ENCODE data around the gene B3GALNT1. TPM values are rescaled to one million over a fixed set of nuclear protein-coding genes. Genes with fewer than 3 reads are reported as not detected.

Gene B3GALNT1
- total RNA-seq, 4 donors from 2014 or later, result 1.3 to 15.3 (median 3.8) TPM

DNA sequence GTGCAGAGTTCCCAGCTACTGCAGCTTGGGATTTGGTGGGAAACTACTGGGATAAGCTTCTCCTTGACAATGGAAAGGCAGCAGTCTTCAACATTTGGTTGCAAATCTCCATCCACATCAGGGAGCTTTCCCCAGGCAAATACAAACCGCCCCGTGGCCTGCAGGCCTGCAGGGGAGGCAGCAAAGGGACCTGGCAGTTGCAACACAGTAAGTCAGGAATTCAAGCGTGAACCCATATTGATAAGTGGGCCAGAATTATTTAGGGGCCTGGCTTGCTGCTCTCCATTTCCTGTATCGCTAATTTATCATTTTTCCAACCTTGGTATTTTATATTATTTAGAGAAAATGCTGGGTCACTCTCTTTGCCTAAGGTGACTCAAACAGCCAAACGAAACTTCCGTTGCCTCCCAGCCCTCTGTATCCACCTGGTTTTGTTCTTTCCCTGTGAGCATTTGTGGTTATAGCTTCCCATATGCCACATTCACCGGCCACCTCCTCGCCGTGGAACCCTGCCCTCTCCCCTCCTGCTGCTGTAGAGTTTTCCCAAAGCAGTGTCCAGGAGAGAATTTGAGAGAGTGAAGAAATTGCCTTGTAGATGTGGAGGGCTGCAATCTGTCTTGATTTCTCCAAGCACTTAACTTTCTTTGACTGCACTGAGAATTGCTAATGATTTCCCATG lies 34.8 kb downstream of the B3GALNT1 start:
- in situ Hi-C loops (cut with MboI; ENCODE audit: low pct_ligation_motif_present in 1 of 4, low pct_unique_long_range_greater_than_20kb in 1 of 4, low sequenced_read_pairs in 3 of 4), result no loop called here

DNA sequence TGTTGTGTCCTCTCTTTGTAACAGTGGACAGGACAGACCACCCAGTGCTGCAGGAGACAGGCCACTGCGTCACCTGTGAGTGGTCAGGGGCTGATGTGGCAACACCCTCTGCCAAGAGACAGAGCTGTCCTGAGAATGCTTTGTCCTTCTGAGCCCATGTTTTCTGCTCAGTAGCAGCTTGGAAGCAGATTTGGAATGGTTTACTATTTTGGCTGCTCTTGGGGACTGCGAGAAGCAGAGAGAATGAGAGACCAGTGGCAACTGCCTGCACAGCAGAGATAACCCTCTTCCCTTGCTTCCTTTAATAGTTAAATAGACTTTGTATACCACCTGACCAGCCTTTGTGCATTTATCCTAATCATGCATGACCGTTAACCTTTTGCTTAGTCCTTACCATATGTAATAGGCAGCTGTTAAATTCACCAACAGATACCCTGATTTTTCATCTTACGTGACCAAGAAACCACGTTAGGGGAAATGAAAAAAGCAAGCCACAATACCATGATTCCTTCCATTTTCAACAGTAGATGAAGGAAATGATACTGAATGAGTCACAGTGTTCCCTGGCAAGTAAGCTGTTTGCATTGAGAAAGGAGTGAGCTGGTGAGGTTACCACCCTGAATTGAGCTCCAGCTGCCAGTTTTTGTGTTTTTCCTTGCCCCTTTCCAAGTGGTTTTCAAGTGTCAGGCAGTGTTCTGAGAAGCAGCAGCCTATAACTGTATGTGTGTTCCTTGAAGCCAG lies 35.5 kb downstream of the B3GALNT1 start:
- DNase-seq, result no peak
- no peak overlapping the region for H3K4me3 ChIP-seq
- H3K27ac ChIP-seq, result no peak overlapping the region
- H3K9me3 ChIP-seq, result no peaks in the 10 kb centered on the region
- 58 to 70% methylated on average over 4 to 5 of the region's 5 CpGs for WGBS, 2 donors (ENCODE audit: low coverage in 1 of 2)
- intact Hi-C loops (cut with DNase I; ENCODE audit: low total_unique reads) (no loop called here), in situ Hi-C loops (cut with MboI; ENCODE audit: low pct_ligation_motif_present in 1 of 4, low pct_unique_long_range_greater_than_20kb in 1 of 4, low sequenced_read_pairs in 3 of 4) (no loop called here)
- no peaks in the 10 kb centered on the region for H3K36me3 ChIP-seq
- no peaks in the 10 kb centered on the region for H3K4me1 ChIP-seq
- TF ChIP-seq EP300 (IDR thresholded peaks at IDR 0.05; ENCODE audit: low read depth) (no peak), POLR2AphosphoS5 (IDR thresholded peaks at IDR 0.05) (no peak), POLR2A (IDR thresholded peaks at IDR 0.05) (no peak)
- TF ChIP-seq, protein P1, sequence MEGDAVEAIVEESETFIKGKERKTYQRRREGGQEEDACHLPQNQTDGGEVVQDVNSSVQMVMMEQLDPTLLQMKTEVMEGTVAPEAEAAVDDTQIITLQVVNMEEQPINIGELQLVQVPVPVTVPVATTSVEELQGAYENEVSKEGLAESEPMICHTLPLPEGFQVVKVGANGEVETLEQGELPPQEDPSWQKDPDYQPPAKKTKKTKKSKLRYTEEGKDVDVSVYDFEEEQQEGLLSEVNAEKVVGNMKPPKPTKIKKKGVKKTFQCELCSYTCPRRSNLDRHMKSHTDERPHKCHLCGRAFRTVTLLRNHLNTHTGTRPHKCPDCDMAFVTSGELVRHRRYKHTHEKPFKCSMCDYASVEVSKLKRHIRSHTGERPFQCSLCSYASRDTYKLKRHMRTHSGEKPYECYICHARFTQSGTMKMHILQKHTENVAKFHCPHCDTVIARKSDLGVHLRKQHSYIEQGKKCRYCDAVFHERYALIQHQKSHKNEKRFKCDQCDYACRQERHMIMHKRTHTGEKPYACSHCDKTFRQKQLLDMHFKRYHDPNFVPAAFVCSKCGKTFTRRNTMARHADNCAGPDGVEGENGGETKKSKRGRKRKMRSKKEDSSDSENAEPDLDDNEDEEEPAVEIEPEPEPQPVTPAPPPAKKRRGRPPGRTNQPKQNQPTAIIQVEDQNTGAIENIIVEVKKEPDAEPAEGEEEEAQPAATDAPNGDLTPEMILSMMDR (IDR thresholded peaks at IDR 0.05), result no peak
- H3K27me3 ChIP-seq, result no peaks in the 10 kb centered on the region

More for the DNA sequence above, 34.8 kb downstream of the B3GALNT1 start:
- Histone ChIP-seq H3K27me3 (no peaks in the 10 kb centered on the region), H3K4me1 (no peaks in the 10 kb centered on the region), H3K36me3 (no peaks in the 10 kb centered on the region), H3K27ac (no peak overlapping the region), H3K9me3 (no peaks in the 10 kb centered on the region), H3K4me3 (no peak overlapping the region)
- 74 to 90% methylated on average over 2 to 9 of the region's 9 CpGs for WGBS, 2 donors (ENCODE audit: low coverage in 1 of 2)
- TF ChIP-seq POLR2AphosphoS5 (IDR thresholded peaks at IDR 0.05) (no peak), POLR2A (IDR thresholded peaks at IDR 0.05) (no peak), EP300 (IDR thresholded peaks at IDR 0.05; ENCODE audit: low read depth) (no peak)
- TF ChIP-seq, protein P1 (IDR thresholded peaks at IDR 0.05), result no peak
- intact Hi-C loops (cut with DNase I; ENCODE audit: low total_unique reads), result no loop called here
- no peak for DNase-seq

DNA sequence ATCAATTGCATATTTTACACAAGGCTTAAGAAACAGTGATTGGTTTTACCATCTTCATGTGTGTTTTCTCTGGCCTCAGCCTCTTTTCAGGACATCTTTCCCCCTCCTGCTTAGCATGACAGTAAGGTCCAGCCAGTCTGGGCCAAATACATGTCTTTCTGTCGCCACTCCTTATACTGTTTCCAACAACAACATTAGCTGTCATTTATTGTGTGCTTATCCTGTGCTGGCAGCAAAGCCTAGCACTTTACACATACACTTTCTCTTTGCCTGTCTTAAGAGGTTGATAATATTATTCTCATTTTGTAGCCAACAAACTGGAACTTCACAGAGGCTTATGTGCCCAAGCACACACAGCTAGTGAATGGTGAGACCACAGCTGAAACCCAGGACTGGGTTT lies 37.8 kb downstream of the B3GALNT1 start:
- H3K27ac ChIP-seq, result no peak overlapping the region
- no peaks in the 10 kb centered on the region for H3K4me1 ChIP-seq
- no peaks in the 10 kb centered on the region for H3K27me3 ChIP-seq
- H3K4me3 ChIP-seq, result no peak overlapping the region
- H3K36me3 ChIP-seq, result no peaks in the 10 kb centered on the region
- WGBS, 2 donors (ENCODE audit: low coverage in 1 of 2), result 83 to 88% methylated on average over 1 of the region's 1 CpG
- intact Hi-C loops (cut with DNase I; ENCODE audit: low total_unique reads) (no loop called here), in situ Hi-C loops (cut with MboI; ENCODE audit: low pct_ligation_motif_present in 1 of 4, low pct_unique_long_range_greater_than_20kb in 1 of 4, low sequenced_read_pairs in 3 of 4) (no loop called here)
- H3K9me3 ChIP-seq, result no peaks in the 10 kb centered on the region
- no peak for TF ChIP-seq POLR2A (IDR thresholded peaks at IDR 0.05)
- no peak for TF ChIP-seq EP300 (IDR thresholded peaks at IDR 0.05; ENCODE audit: low read depth)
- TF ChIP-seq POLR2AphosphoS5 (IDR thresholded peaks at IDR 0.05), result no peak
- TF ChIP-seq, protein P1 (IDR thresholded peaks at IDR 0.05), result no peak
- DNase-seq, result no peak

DNA sequence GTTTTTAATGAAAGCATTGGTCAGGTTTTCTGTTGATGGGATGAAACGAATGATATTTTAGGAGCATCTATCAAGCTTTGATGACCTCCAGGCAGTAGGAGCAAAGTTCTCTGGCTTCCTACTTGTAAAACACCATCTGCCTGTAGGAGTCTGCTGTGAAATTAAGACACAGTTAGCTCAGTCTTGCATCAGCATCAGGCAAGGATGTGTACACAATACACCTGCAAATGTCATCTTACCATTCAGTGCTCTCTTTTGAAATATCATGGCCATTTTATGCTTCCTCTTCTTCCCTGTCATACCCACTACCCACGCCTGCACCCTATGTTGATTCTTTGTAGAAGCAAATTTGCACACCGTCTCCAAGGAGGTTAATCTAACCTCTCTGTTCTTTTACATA lies 38.2 kb downstream of the B3GALNT1 start:
- no peaks in the 10 kb centered on the region for H3K4me1 ChIP-seq
- no peaks in the 10 kb centered on the region for H3K9me3 ChIP-seq
- no peaks in the 10 kb centered on the region for H3K36me3 ChIP-seq
- TF ChIP-seq EP300 (IDR thresholded peaks at IDR 0.05; ENCODE audit: low read depth), result no peak
- TF ChIP-seq, protein P1 (IDR thresholded peaks at IDR 0.05), result no peak
- no peak for TF ChIP-seq POLR2AphosphoS5 (IDR thresholded peaks at IDR 0.05)
- no peak for TF ChIP-seq POLR2A (IDR thresholded peaks at IDR 0.05)
- H3K27ac ChIP-seq, result no peak overlapping the region
- no peak overlapping the region for H3K4me3 ChIP-seq
- in situ Hi-C loops (cut with MboI; ENCODE audit: low pct_ligation_motif_present in 1 of 4, low pct_unique_long_range_greater_than_20kb in 1 of 4, low sequenced_read_pairs in 3 of 4) (no loop called here), intact Hi-C loops (cut with DNase I; ENCODE audit: low total_unique reads) (no loop called here)
- 90 to 94% methylated on average over 2 to 3 of the region's 3 CpGs for WGBS, 2 donors (ENCODE audit: low coverage in 1 of 2)
- DNase-seq, result no peak
- no peaks in the 10 kb centered on the region for H3K27me3 ChIP-seq
